HepG2 (cell line): ENCODE measurements around the gene SRPK3. TPM values are rescaled to one million over a fixed set of nuclear protein-coding genes. Genes with fewer than 3 reads are reported as not detected.

ENCODE experiments used
- ATAC-seq: fragments of 200-7000 bp; cut with Tn5 transposase; 3 replicates; pipeline ENCODE4 v1.9.1; 2020; ENCODE audit warnings: mild to moderate bottlenecking, moderate library complexity
- BruUV-seq: library from RNA; stranded (reverse); fragments of 400-500 nt; replicated peaks from 2 replicates; lab custom pipeline; 2021; lab: Mats Ljungman, UMichigan
- CTCF ChIA-PET: fragments of 300-600 bp; formaldehyde crosslinking; extraction: SDS; loops from one replicate; lab custom pipeline; 2021; ENCODE audit warnings: low total read pairs, inconsistent platforms, low intra/inter-chr PET ratio; lab: Yijun Ruan, JAX
- POLR2A ChIA-PET: fragments of 350-600 bp; sonication (Branson Sonifier 250); formaldehyde crosslinking; loops from one replicate; lab custom pipeline; 2020; ENCODE audit warnings: antibody characterized with exemption, inconsistent platforms; lab: Yijun Ruan, JAX
- DNase-seq: peaks from one replicate; pipeline ENCODE4 v3.0.0-alpha.2; 2015; ENCODE audit warnings: low spot score
- FAIRE-seq: peaks from 3 replicates; lab custom pipeline; 2011; peaks lifted over from hg19 to GRCh38; lab: Jason Lieb, UNC
- H2AFZ ChIP-seq: one replicate; pipeline ENCODE4 v1.6.1; 2011; ENCODE audit warnings: low read length, inconsistent platforms
- H3K27ac ChIP-seq: fragments of 300-600 bp; 3 replicates; pipeline ENCODE4 v1.8.0; 2011; ENCODE audit warnings: mixed run types, mild to moderate bottlenecking, mixed read lengths, low read length, inconsistent platforms; ENCODE audit not compliant: insufficient read depth; ENCODE audit errors: extremely low read length
- H3K27me3 ChIP-seq, 2 experiments: fragments of 200-600 bp in 1 of 2; 2 replicates in 1 of 2; 3 replicates in 1 of 2; pipeline versions ENCODE4 v1.6.0 to v1.8.0; 2011; ENCODE audit warnings: low read length in 2 of 2, mild to moderate bottlenecking in 2 of 2, moderate library complexity in 2 of 2, inconsistent platforms in 1 of 2; ENCODE audit not compliant: insufficient read depth in 2 of 2, control insufficient read depth in 1 of 2
- H3K36me3 ChIP-seq, 2 experiments: fragments of 200-600 bp in 1 of 2; replicated peaks in 1 of 2; 2 replicates in 1 of 2; 3 replicates in 1 of 2; pipeline versions ENCODE4 v1.5.1 to v1.8.0; 2011; ENCODE audit warnings: low read length in 2 of 2, inconsistent platforms in 1 of 2; ENCODE audit not compliant: insufficient read depth in 2 of 2, control insufficient read depth in 1 of 2
- H3K4me1 ChIP-seq: 2 replicates; pipeline ENCODE4 v1.5.1; 2012; ENCODE audit warnings: low read length, inconsistent platforms; ENCODE audit not compliant: insufficient read depth
- H3K4me2 ChIP-seq: 2 replicates; pipeline ENCODE4 v1.6.0; 2011; ENCODE audit warnings: low read depth, low read length, inconsistent platforms
- H3K4me3 ChIP-seq, 3 experiments: fragments of 200-600 bp in 1 of 3; sonication (generic), shearing (Covaris generic) in 1 of 3; replicated peaks in 1 of 3; 2 replicates each; pipeline ENCODE4 v1.5.1; 2011 to 2016; ENCODE audit warnings: low read length in 3 of 3, inconsistent platforms in 2 of 3, low read depth in 2 of 3, mild to moderate bottlenecking in 2 of 3, control low read depth in 1 of 3, mixed read lengths in 1 of 3; ENCODE audit not compliant: insufficient read depth in 1 of 3
- H3K79me2 ChIP-seq: one replicate; pipeline ENCODE4 v1.6.1; 2011; ENCODE audit warnings: low read length, inconsistent platforms; ENCODE audit not compliant: insufficient read depth
- H3K9ac ChIP-seq: 2 replicates; pipeline ENCODE4 v1.6.0; 2011; ENCODE audit warnings: mild to moderate bottlenecking, low read depth, low read length, inconsistent platforms; ENCODE audit not compliant: insufficient read depth
- H3K9me3 ChIP-seq: 2 replicates; pipeline ENCODE4 v1.5.1; 2012; ENCODE audit warnings: mild to moderate bottlenecking, low read length
- H4K20me1 ChIP-seq: 2 replicates; pipeline ENCODE4 v1.6.0; 2011; ENCODE audit warnings: inconsistent platforms, mild to moderate bottlenecking, low read length, moderate library complexity; ENCODE audit not compliant: insufficient read depth
- ATAD3A ChIP-seq: sonication (generic); formaldehyde crosslinking; IDR thresholded peaks from 2 replicates; pipeline ENCODE4 v1.4.0; 2020; ENCODE audit warnings: missing genetic modification reagents
- ATRX ChIP-seq: sonication (generic); formaldehyde crosslinking; IDR thresholded peaks from 2 replicates; pipeline ENCODE4 v1.4.0; 2020; ENCODE audit warnings: missing genetic modification reagents, borderline replicate concordance
- GZF1 ChIP-seq: sonication (generic); formaldehyde crosslinking; IDR thresholded peaks from 2 replicates; pipeline ENCODE4 v1.5.1; 2020; ENCODE audit warnings: mild to moderate bottlenecking, missing genetic modification reagents
- JARID2 ChIP-seq: sonication (generic); formaldehyde crosslinking; IDR thresholded peaks from 2 replicates; pipeline ENCODE4 v1.8.1; 2023; ENCODE audit warnings: missing genetic modification reagents, inconsistent platforms; ENCODE audit not compliant: insufficient replicate concordance
- MEIS2 ChIP-seq: sonication (generic); formaldehyde crosslinking; IDR thresholded peaks from 2 replicates; pipeline ENCODE4 v1.9.0; 2021; ENCODE audit warnings: mild to moderate bottlenecking, missing genetic modification reagents
- NFATC3 ChIP-seq: sonication (generic); formaldehyde crosslinking; IDR thresholded peaks from 2 replicates; pipeline ENCODE4 v1.5.1; 2020; ENCODE audit warnings: mild to moderate bottlenecking, missing genetic modification reagents
- NRL ChIP-seq: sonication (generic); formaldehyde crosslinking; IDR thresholded peaks from 2 replicates; pipeline ENCODE4 v1.5.0; 2020; ENCODE audit warnings: missing genetic modification reagents, mild to moderate bottlenecking, moderate library complexity, borderline replicate concordance
- SP1 ChIP-seq, 2 experiments: fragments of 450-650 bp in 1 of 2; sonication (generic) in 1 of 2; formaldehyde crosslinking in 1 of 2; IDR thresholded peaks; 2 replicates each; pipeline versions ENCODE4 v1.4.0 to v1.6.1; 2016 to 2020; ENCODE audit warnings: missing genetic modification reagents in 1 of 2
- ZBTB1 ChIP-seq: sonication (generic); formaldehyde crosslinking; IDR thresholded peaks from 2 replicates; pipeline ENCODE4 v1.4.0; 2020; ENCODE audit warnings: missing genetic modification reagents, borderline replicate concordance
- ZBTB34 ChIP-seq: sonication (generic); formaldehyde crosslinking; IDR thresholded peaks from 2 replicates; pipeline ENCODE4 v1.8.0; 2022; ENCODE audit warnings: mild to moderate bottlenecking, missing genetic modification reagents
- ZFP36 ChIP-seq: fragments of 150-350 bp; IDR thresholded peaks from 2 replicates; pipeline ENCODE4 v1.6.1; 2018; ENCODE audit warnings: borderline replicate concordance, low read length, low read depth; ENCODE audit not compliant: partially characterized antibody
- ZNF556 ChIP-seq: sonication (generic); formaldehyde crosslinking; IDR thresholded peaks from 2 replicates; pipeline ENCODE4 v1.4.0; 2020; ENCODE audit warnings: mild to moderate bottlenecking, missing genetic modification reagents, borderline replicate concordance
- ZNF570 ChIP-seq: sonication (generic); formaldehyde crosslinking; IDR thresholded peaks from 2 replicates; pipeline ENCODE4 v1.4.0; 2020; ENCODE audit warnings: mild to moderate bottlenecking, missing genetic modification reagents, borderline replicate concordance
- WGBS: methylation state at CpG from one replicate; pipeline ENCODE4 v1.1.6; 2017; ENCODE audit warnings: low lambda C conversion rate; 5-methylcytosine and 5-hydroxymethylcytosine counted together
- in situ Hi-C: cut with HindIII; loops from 2 replicates; pipeline ENCODE4 v1.10.0; 2017; ENCODE audit warnings: low pct_unique_long_range_greater_than_20kb; ENCODE audit not compliant: extremely low pct_ligation_motif_present
- intact Hi-C: fragments of 100-400 bp; cut with micrococcal nuclease; formaldehyde crosslinking; loops from one replicate; pipeline ENCODE4 v1.10.0; 2022; ENCODE audit not compliant: unreplicated experiment
- polyA plus RNA-seq, 8 experiments: library from polyadenylated mRNA; depleted of rRNA in 3 of 8; stranded (reverse) in 7 of 8; unstranded in 1 of 8; fragments of >200 nt; fragmentation: Illumina TruSeq in 4 of 8; extraction: Trizol in 4 of 8; gene quantifications; 2 replicates each; pipeline versions ENCODE4 v1.2.1 to v1.2.3, GENCODE V29; 2011 to 2016; ENCODE audit warnings: low read depth in 4 of 8, missing spikeins in 1 of 8, mixed read lengths in 1 of 8; ENCODE audit not compliant: insufficient read depth in 1 of 8
- total RNA-seq, 5 experiments: library from RNA; depleted of rRNA; stranded (reverse); fragments of >200 nt; fragmentation: Illumina TruSeq; extraction: Trizol; gene quantifications; 2 replicates each; pipeline ENCODE4 v1.2.3, GENCODE V29; 2016; ENCODE audit warnings: low read depth in 1 of 5
- TF ChIP-seq, protein P1 (sequence below): sonication (generic); formaldehyde crosslinking; IDR thresholded peaks from 2 replicates; pipeline ENCODE4 v1.8.1; 2023; ENCODE audit warnings: mild to moderate bottlenecking, missing genetic modification reagents

The SRPK3 gene
- total and polyA plus RNA-seq, 2 of the 13 experiments (the other 11 are each of a cell fraction or from before 2014, with no cell fraction given): 0.22 to 0.30 TPM

DNA sequence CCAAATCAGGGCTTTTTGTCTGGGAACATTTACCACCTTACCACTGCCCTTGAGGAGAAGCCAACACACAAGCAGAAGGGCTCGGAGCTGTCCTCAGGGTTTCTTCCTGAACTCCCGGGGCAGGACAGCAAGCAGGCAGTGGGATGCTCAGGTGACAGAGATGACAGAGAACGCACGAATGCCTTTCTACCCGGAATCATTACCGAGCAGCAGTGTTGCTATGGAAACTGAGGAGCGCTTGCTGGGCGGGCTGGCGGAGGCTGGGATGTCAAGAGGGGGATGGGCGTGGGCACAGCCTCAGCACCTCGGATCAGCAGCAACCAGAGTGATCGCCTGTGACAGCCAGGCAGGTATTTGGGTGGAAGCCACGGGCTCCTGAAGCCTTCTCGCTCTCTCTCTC, 31.4 kb downstream of the SRPK3 start:
- in situ Hi-C loops (no loop called here), intact Hi-C loops (no loop called here)
- H3K9ac ChIP-seq: no peak overlapping the region
- H3K4me2 ChIP-seq: no peak overlapping the region
- H3K4me1 ChIP-seq: no peaks in the 10 kb centered on the region
- H3K27me3 ChIP-seq: peaks cover 3 to 15% of the 10 kb centered on the region in 2 experiments; a peak in 3 of 5 replicates
- H3K27ac ChIP-seq: no peak overlapping the region
- H3K36me3 ChIP-seq: no peaks in the 10 kb centered on the region
- ChIA-PET CTCF (no interaction called here), POLR2A (no interaction called here)
- H3K79me2 ChIP-seq: no peaks in the 10 kb centered on the region
- H3K4me3 ChIP-seq: no peak overlapping the region
- ATAC-seq (no peak), DNase-seq (no peak), FAIRE-seq (no peak)
- BruUV-seq: no TSS peak
- H4K20me1 ChIP-seq: no peaks in the 10 kb centered on the region
- H3K9me3 ChIP-seq: no peaks in the 10 kb centered on the region
- 0% methylated on average over 1 of the region's 14 CpGs for WGBS
- no peak overlapping the region for H2AFZ ChIP-seq
- TF ChIP-seq ATAD3A (CRISPR knock-in tag) (no peak), ZNF570 (CRISPR knock-in tag) (no peak), ZNF556 (CRISPR knock-in tag) (no peak), MEIS2 (CRISPR knock-in tag) (no peak), SP1 (IDR thresholded peaks at IDR 0.05) (no peak), SP1 (CRISPR knock-in tag; IDR thresholded peaks at IDR 0.05) (no peak), NFATC3 (CRISPR knock-in tag) (no peak)
- TF ChIP-seq, protein P1, sequence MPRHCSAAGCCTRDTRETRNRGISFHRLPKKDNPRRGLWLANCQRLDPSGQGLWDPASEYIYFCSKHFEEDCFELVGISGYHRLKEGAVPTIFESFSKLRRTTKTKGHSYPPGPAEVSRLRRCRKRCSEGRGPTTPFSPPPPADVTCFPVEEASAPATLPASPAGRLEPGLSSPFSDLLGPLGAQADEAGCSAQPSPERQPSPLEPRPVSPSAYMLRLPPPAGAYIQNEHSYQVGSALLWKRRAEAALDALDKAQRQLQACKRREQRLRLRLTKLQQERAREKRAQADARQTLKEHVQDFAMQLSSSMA (CRISPR knock-in tag): no peak

- no peak for ATAC-seq
- H3K27me3 ChIP-seq: peaks cover 4 to 20% of the 10 kb centered on the region in 2 experiments; a peak in 3 of 5 replicates
- in situ Hi-C loops: no loop called here
- TF ChIP-seq GZF1 (CRISPR knock-in tag) (no peak), NRL (CRISPR knock-in tag) (no peak), ZFP36 (no peak), ATRX (CRISPR knock-in tag) (no peak), JARID2 (CRISPR knock-in tag) (no peak), ZBTB1 (CRISPR knock-in tag) (no peak), ZBTB34 (no peak)
- TF ChIP-seq, all 625 proteins: peak for 0
- H3K36me3 ChIP-seq: no peaks in the 10 kb centered on the region
- CTCF ChIA-PET: no interaction called here
- no TSS peak for BruUV-seq
- H3K9me3 ChIP-seq: no peaks in the 10 kb centered on the region
- H3K79me2 ChIP-seq: no peaks in the 10 kb centered on the region
- intact Hi-C loops: no loop called here
- H3K27ac ChIP-seq: no peak overlapping the region
- no peak overlapping the region for H3K4me2 ChIP-seq
- FAIRE-seq: no peak
- POLR2A ChIA-PET: no interaction called here
- 13% methylated on average over 3 of the region's 5 CpGs for WGBS
- no peak overlapping the region for H2AFZ ChIP-seq
- H3K9ac ChIP-seq: no peak overlapping the region
- no peaks in the 10 kb centered on the region for H3K4me1 ChIP-seq
- H4K20me1 ChIP-seq: no peaks in the 10 kb centered on the region
- DNase-seq: no peak
- H3K4me3 ChIP-seq: no peak overlapping the region
Measured at GRCh38 chrX:153813161-153813560, 32.3 kb downstream of the SRPK3 start.
